GM19023 (cell line): ENCODE results near the gene SART3.
"Not testable (repeated sequence)": the region's sequence is repeated elsewhere in the genome, so short reads cannot be mapped to it uniquely, and the experiment has no call there.

Experiments
- ATAC-seq: cut with Tn5 transposase; IDR thresholded peaks from one replicate; pipeline ENCODE4 v1.9.1; 2021; ENCODE audit warnings: mild to moderate bottlenecking, moderate library complexity; ENCODE audit not compliant: unreplicated experiment

Gene SART3

GRCh38 chr12:108495823-108496579, 65.0 kb downstream of the SART3 start:
- ATAC-seq: no peak

GRCh38 chr12:108495054-108495453, 65.9 kb downstream of the SART3 start:
- no peak for ATAC-seq

- no peak for ATAC-seq
These were observed 69.7 kb downstream of the SART3 start for GRCh38 chr12:108491256-108491655.

GRCh38 chr12:108487029-108487428, 73.9 kb downstream of the SART3 start:
- ATAC-seq: not testable (repeated sequence)

GRCh38 chr12:108485371-108485770, 75.6 kb downstream of the SART3 start:
- ATAC-seq: not testable (repeated sequence)

- no peak for ATAC-seq
These were observed 76.1 kb downstream of the SART3 start for GRCh38 chr12:108484845-108485244.

- no peak for ATAC-seq
These were observed 76.5 kb downstream of the SART3 start for GRCh38 chr12:108484431-108484830.

GRCh38 chr12:108483213-108484059, 77.5 kb downstream of the SART3 start:
- ATAC-seq: no peak

GRCh38 chr12:108482717-108483212, 78.2 kb downstream of the SART3 start:
- no peak for ATAC-seq

- ATAC-seq: no peak
These were observed 81.5 kb downstream of the SART3 start for GRCh38 chr12:108479364-108480070.

GRCh38 chr12:108478611-108479206, 82.3 kb downstream of the SART3 start:
- no peak for ATAC-seq

- ATAC-seq: no peak
These were observed 83.1 kb downstream of the SART3 start for GRCh38 chr12:108477881-108478259.

- no peak for ATAC-seq
These were observed 83.7 kb downstream of the SART3 start for GRCh38 chr12:108477055-108477880.

- no peak for ATAC-seq
These were observed 85.6 kb downstream of the SART3 start for GRCh38 chr12:108475396-108475795.

- no peak for ATAC-seq
These were observed 87.4 kb downstream of the SART3 start for GRCh38 chr12:108473400-108474055.
